Neural progenitor cell (in vitro differentiated cells): ENCODE results near the gene ADAMTSL2. TPM values are rescaled to one million over a fixed set of nuclear protein-coding genes. Genes with fewer than 3 reads are reported as not detected.

ENCODE experiments used
- DNase-seq: peaks from one replicate; pipeline ENCODE4 v3.0.0-alpha.2; 2016; ENCODE audit warnings: low spot score
- H2AFZ ChIP-seq: fragments of 200-600 bp; sonication (generic); replicated peaks from 2 replicates; pipeline ENCODE4 v1.6.1; 2016; ENCODE audit warnings: antibody characterized with exemption
- H3F3A ChIP-seq: fragments of 200-600 bp; sonication (generic); 2 replicates; pipeline ENCODE4 v1.6.1; 2016; ENCODE audit warnings: antibody characterized with exemption, low read depth
- H3K27ac ChIP-seq: fragments of 200-600 bp; sonication (generic); 2 replicates; pipeline ENCODE4 v1.5.1; 2016; ENCODE audit warnings: mild to moderate bottlenecking
- H3K27me3 ChIP-seq: fragments of 200-600 bp; sonication (generic); 2 replicates; pipeline ENCODE4 v1.6.1; 2016; ENCODE audit warnings: mild to moderate bottlenecking, moderate library complexity
- H3K36me3 ChIP-seq: fragments of 200-600 bp; sonication (generic); 2 replicates; pipeline ENCODE4 v1.5.1; 2016
- H3K4me1 ChIP-seq: fragments of 200-600 bp; sonication (generic); 2 replicates; pipeline ENCODE4 v1.6.1; 2016; ENCODE audit warnings: mixed run types
- H3K4me2 ChIP-seq: fragments of 200-600 bp; sonication (generic); 2 replicates; pipeline ENCODE4 v1.6.1; 2016
- H3K4me3 ChIP-seq: fragments of 200-600 bp; sonication (generic); 2 replicates; pipeline ENCODE4 v1.5.1; 2016
- H3K79me2 ChIP-seq: fragments of 200-600 bp; sonication (generic); 2 replicates; pipeline ENCODE4 v1.6.1; 2016; ENCODE audit warnings: low read depth
- H3K9ac ChIP-seq: fragments of 200-600 bp; sonication (generic); 2 replicates; pipeline ENCODE4 v1.6.1; 2016
- H3K9me3 ChIP-seq: fragments of 200-600 bp; sonication (generic); 2 replicates; pipeline ENCODE4 v1.5.1; 2016; ENCODE audit warnings: low read depth
- H4K20me1 ChIP-seq: fragments of 200-600 bp; sonication (generic); 2 replicates; pipeline ENCODE4 v1.6.1; 2016; ENCODE audit warnings: low read depth
- H3K27ac Mint-ChIP-seq: 3 replicates; pipeline ENCODE4 v1.8.0; 2021; ENCODE audit warnings: mixed read lengths
- H3K27me3 Mint-ChIP-seq: 2 replicates; pipeline ENCODE4 v1.8.0; 2022; ENCODE audit warnings: low read depth, mild to moderate bottlenecking, inconsistent platforms, moderate library complexity, mixed read lengths; ENCODE audit not compliant: insufficient read depth
- H3K36me3 Mint-ChIP-seq: 3 replicates; pipeline ENCODE4 v1.8.0; 2021; ENCODE audit warnings: mixed read lengths
- H3K4me1 Mint-ChIP-seq: 3 replicates; pipeline ENCODE4 v1.8.0; 2021; ENCODE audit warnings: mixed read lengths
- H3K4me3 Mint-ChIP-seq: 3 replicates; pipeline ENCODE4 v1.8.0; 2021; ENCODE audit warnings: mild to moderate bottlenecking, moderate library complexity, mixed read lengths
- H3K9me3 Mint-ChIP-seq: 3 replicates; pipeline ENCODE4 v1.8.0; 2020; ENCODE audit warnings: mixed read lengths
- EZH2 ChIP-seq: fragments of 200-600 bp; sonication (generic); IDR thresholded peaks from 2 replicates; pipeline ENCODE4 v1.6.1; 2017; ENCODE audit warnings: antibody characterized with exemption, mild to moderate bottlenecking, moderate library complexity
- EZH2phosphoT487 ChIP-seq: fragments of 200-600 bp; sonication (generic); IDR thresholded peaks from 2 replicates; pipeline ENCODE4 v1.6.1; 2017; ENCODE audit warnings: antibody characterized with exemption
- total RNA-seq: library from RNA; depleted of rRNA; stranded (reverse); fragments of >200 nt; gene quantifications from 2 replicates; pipeline ENCODE4 v1.2.3, GENCODE V29; 2015; ENCODE audit warnings: low replicate concordance
- TF ChIP-seq, protein P1 (sequence below): fragments of 200-600 bp; sonication (generic); IDR thresholded peaks from 2 replicates; pipeline ENCODE4 v1.5.1; 2017; ENCODE audit warnings: antibody characterized with exemption, mild to moderate bottlenecking

The ADAMTSL2 gene
- total RNA-seq, 1 donor from 2014 or later, result 0.30 TPM

DNA sequence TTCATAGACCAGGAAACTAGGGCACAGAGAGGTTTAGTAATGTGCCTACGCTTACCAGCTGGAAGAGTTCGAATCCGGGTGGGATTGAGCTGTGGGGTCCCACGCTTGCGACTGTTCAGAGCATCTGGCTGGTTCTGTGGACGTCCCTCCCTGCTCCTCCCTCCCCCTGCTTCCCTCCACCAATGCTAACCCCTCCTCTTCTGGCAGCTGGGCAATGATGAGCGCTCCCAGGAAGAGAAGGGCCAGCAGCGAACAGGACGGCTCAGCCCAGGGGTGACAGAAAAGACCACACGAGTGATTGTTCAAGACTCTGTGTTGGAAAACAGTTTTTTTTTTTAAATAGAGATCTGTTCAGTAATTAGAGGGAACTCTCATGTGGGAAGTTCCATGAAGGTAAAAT is 67.8 kb downstream of the ADAMTSL2 start:
- Histone ChIP-seq H4K20me1 (no peaks in the 10 kb centered on the region), H3K79me2 (no peaks in the 10 kb centered on the region), H3K4me2 (no peak overlapping the region), H2AFZ (no peak overlapping the region), H3K9ac (no peak overlapping the region), H3F3A (no peaks in the 10 kb centered on the region), H3K36me3 (no peaks in the 10 kb centered on the region), H3K4me1 (no peaks in the 10 kb centered on the region), H3K27me3 (peaks cover 15% of the 10 kb centered on the region), H3K4me3 (no peak overlapping the region), H3K9me3 (no peaks in the 10 kb centered on the region), H3K27ac (no peak overlapping the region)
- peaks cover 26% of the 10 kb centered on the region for H3K27me3 Mint-ChIP-seq
- H3K9me3 Mint-ChIP-seq, result peaks cover 10% of the 10 kb centered on the region
- no peak overlapping the region for H3K4me3 Mint-ChIP-seq
- H3K4me1 Mint-ChIP-seq, result peaks cover 9% of the 10 kb centered on the region
- no peak overlapping the region for H3K27ac Mint-ChIP-seq
- TF ChIP-seq EZH2phosphoT487, result no peak
- no peak for TF ChIP-seq EZH2
- TF ChIP-seq, protein P1, sequence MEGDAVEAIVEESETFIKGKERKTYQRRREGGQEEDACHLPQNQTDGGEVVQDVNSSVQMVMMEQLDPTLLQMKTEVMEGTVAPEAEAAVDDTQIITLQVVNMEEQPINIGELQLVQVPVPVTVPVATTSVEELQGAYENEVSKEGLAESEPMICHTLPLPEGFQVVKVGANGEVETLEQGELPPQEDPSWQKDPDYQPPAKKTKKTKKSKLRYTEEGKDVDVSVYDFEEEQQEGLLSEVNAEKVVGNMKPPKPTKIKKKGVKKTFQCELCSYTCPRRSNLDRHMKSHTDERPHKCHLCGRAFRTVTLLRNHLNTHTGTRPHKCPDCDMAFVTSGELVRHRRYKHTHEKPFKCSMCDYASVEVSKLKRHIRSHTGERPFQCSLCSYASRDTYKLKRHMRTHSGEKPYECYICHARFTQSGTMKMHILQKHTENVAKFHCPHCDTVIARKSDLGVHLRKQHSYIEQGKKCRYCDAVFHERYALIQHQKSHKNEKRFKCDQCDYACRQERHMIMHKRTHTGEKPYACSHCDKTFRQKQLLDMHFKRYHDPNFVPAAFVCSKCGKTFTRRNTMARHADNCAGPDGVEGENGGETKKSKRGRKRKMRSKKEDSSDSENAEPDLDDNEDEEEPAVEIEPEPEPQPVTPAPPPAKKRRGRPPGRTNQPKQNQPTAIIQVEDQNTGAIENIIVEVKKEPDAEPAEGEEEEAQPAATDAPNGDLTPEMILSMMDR, result no peak
- no peak for DNase-seq
- H3K36me3 Mint-ChIP-seq, result no peaks in the 10 kb centered on the region

DNA sequence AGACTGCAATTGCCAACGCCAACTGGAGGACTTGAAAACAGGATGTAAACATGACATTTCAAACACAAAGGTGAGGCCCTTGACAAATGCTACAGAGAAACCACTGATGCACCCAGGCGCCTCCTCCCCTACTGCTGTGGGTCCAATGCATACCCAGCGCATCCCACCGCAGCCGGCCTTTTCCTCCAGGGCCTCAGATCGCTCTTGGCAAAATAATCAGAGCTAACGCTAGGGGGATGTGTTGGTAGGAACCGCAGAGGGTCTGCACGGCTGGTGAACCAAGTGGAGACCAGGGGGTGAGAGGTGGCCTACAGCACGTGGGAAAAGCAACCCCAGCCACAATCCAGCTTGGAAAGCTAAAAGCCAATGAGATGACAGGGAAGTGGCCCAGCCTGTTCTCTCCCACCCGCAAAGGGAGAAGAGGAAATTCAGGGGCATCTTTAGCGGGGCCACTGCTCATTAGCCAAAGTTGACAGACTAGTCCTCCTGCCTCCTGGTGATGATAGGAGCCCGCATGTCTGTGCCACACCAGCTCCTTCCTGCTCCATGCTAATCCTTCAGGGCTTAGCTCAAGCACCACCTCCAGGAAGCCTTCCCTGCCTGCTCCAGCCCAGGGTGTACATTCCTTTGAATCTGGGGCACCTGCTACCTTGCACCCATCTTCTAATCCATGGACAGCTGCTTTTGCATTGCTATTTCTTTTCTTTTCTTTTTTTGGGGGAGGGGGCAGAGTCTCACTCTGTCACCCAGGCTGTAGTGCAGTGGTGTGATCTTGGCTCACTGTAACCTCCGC is 68.8 kb downstream of the ADAMTSL2 start:
- peaks cover 28% of the 10 kb centered on the region for H3K27me3 Mint-ChIP-seq
- Histone ChIP-seq H3K27me3 (peaks cover 25% of the 10 kb centered on the region), H3F3A (no peaks in the 10 kb centered on the region), H3K9ac (no peak overlapping the region), H4K20me1 (no peaks in the 10 kb centered on the region), H2AFZ (no peak overlapping the region), H3K4me2 (no peak overlapping the region), H3K9me3 (no peaks in the 10 kb centered on the region), H3K27ac (no peak overlapping the region), H3K4me1 (no peaks in the 10 kb centered on the region), H3K36me3 (no peaks in the 10 kb centered on the region), H3K4me3 (no peak overlapping the region), H3K79me2 (no peaks in the 10 kb centered on the region)
- H3K4me1 Mint-ChIP-seq, result peaks cover 9% of the 10 kb centered on the region
- H3K27ac Mint-ChIP-seq, result no peak overlapping the region
- DNase-seq, result peak; percentile 54
- TF ChIP-seq, protein P1, result peak; percentile 42
- TF ChIP-seq EZH2, result no peak
- H3K4me3 Mint-ChIP-seq, result no peak overlapping the region
- H3K9me3 Mint-ChIP-seq, result no peaks in the 10 kb centered on the region
- H3K36me3 Mint-ChIP-seq, result no peaks in the 10 kb centered on the region

DNA sequence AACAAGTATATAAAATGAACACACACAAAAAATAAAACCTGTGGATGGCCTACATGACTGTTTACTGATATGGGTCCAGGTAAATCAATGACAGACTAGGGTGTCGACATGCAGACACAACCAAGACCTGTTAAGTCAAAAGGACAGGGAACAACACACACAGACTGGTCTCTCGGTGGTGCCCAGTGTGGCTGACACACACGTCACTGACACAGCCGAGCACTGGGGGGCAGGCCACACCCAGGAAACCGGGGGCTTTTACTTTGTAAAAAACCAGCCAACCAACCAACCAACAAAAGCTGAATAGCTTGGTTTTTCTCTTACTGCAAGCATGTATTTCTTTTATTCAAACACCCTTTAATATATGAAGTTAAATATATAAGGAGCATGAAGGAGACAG is 69.7 kb downstream of the ADAMTSL2 start:
- Histone ChIP-seq H3K27ac (no peak overlapping the region), H4K20me1 (no peaks in the 10 kb centered on the region), H3K27me3 (peaks cover 34% of the 10 kb centered on the region), H3K79me2 (no peaks in the 10 kb centered on the region), H3K4me3 (no peak overlapping the region), H3K9ac (no peak overlapping the region), H3K4me2 (no peak overlapping the region), H3K4me1 (no peaks in the 10 kb centered on the region), H3F3A (no peaks in the 10 kb centered on the region), H3K36me3 (no peaks in the 10 kb centered on the region), H2AFZ (no peak overlapping the region), H3K9me3 (no peaks in the 10 kb centered on the region)
- peaks cover 9% of the 10 kb centered on the region for H3K4me1 Mint-ChIP-seq
- H3K27me3 Mint-ChIP-seq, result peaks cover 30% of the 10 kb centered on the region
- H3K4me3 Mint-ChIP-seq, result no peak overlapping the region
- DNase-seq, result no peak
- no peaks in the 10 kb centered on the region for H3K36me3 Mint-ChIP-seq
- H3K27ac Mint-ChIP-seq, result no peak overlapping the region
- H3K9me3 Mint-ChIP-seq, result no peaks in the 10 kb centered on the region
- no peak for TF ChIP-seq EZH2
- TF ChIP-seq, protein P1, result peak; percentile 26
- no peak for TF ChIP-seq EZH2phosphoT487
